OCI-LY7 (cell line): ENCODE results near the gene HEATR5A. TPM values are rescaled to one million over a fixed set of nuclear protein-coding genes. Genes with fewer than 3 reads are reported as not detected.
"Not testable (repeated sequence)": the region's sequence is repeated elsewhere in the genome, so short reads cannot be mapped to it uniquely, and the experiment has no call there.

ENCODE experiments used
- BruUV-seq: library from RNA; stranded (reverse); fragments of 400-500 nt; replicated peaks from 2 replicates; lab custom pipeline; 2021; lab: Mats Ljungman, UMichigan
- CTCF ChIA-PET: fragments of 300-600 bp; sonication (Branson Sonifier 250); formaldehyde crosslinking; loops from one replicate; lab custom pipeline; 2022; ENCODE audit warnings: antibody characterized with exemption; ENCODE audit not compliant: unreplicated experiment; lab: Charles Lee
- POLR2A ChIA-PET: fragments of 300-600 bp; sonication (Branson Sonifier 250); formaldehyde crosslinking; loops from one replicate; lab custom pipeline; 2022; ENCODE audit warnings: antibody characterized with exemption; lab: Charles Lee
- DNase-seq: peaks from one replicate; pipeline ENCODE4 v3.0.0-alpha.2; 2015; ENCODE audit warnings: low spot score
- H2AFZ ChIP-seq: fragments of 200-600 bp; sonication (generic), shearing (Covaris generic); 2 replicates; pipeline ENCODE4 v1.6.1; 2014; ENCODE audit warnings: mild to moderate bottlenecking, antibody characterized with exemption, low read length, moderate library complexity
- H3K27ac ChIP-seq: fragments of 200-600 bp; sonication (generic); 2 replicates; pipeline ENCODE4 v1.5.1; 2014; ENCODE audit warnings: mixed run types, low read depth, mild to moderate bottlenecking, moderate library complexity, low read length, inconsistent platforms; ENCODE audit not compliant: poor library complexity, severe bottlenecking
- H3K36me3 ChIP-seq: fragments of 200-600 bp; sonication (generic); 2 replicates; pipeline ENCODE4 v1.6.1; 2014; ENCODE audit warnings: mild to moderate bottlenecking, antibody characterized with exemption, low read length, moderate library complexity, mixed read lengths; ENCODE audit not compliant: insufficient read depth
- H3K4me1 ChIP-seq: fragments of 200-600 bp; sonication (generic); 2 replicates; pipeline ENCODE4 v1.5.1; 2014; ENCODE audit warnings: mild to moderate bottlenecking, low read length; ENCODE audit not compliant: insufficient read depth, poor library complexity, severe bottlenecking
- H3K4me2 ChIP-seq: fragments of 200-600 bp; sonication (generic); 2 replicates; pipeline ENCODE4 v1.6.1; 2014; ENCODE audit warnings: mild to moderate bottlenecking, low read length
- H3K4me3 ChIP-seq: fragments of 200-600 bp; sonication (generic); 2 replicates; pipeline ENCODE4 v1.5.1; 2014; ENCODE audit warnings: mild to moderate bottlenecking, low read depth, low read length; ENCODE audit not compliant: poor library complexity, severe bottlenecking
- H3K79me2 ChIP-seq: fragments of 200-600 bp; sonication (generic); 2 replicates; pipeline ENCODE4 v1.6.1; 2016; ENCODE audit warnings: low read depth, mild to moderate bottlenecking, low read length, moderate library complexity, mixed read lengths; ENCODE audit not compliant: insufficient read depth
- H3K9me2 ChIP-seq: fragments of 200-600 bp; sonication (generic); 2 replicates; pipeline ENCODE4 v1.6.1; 2016; ENCODE audit warnings: mild to moderate bottlenecking, low read length, mixed read lengths; ENCODE audit not compliant: insufficient read depth
- H3K9me3 ChIP-seq: fragments of 200-600 bp; sonication (generic); 2 replicates; pipeline ENCODE4 v1.6.1; 2014; ENCODE audit warnings: mild to moderate bottlenecking, mixed run types, low read length, mixed read lengths
- H4K20me1 ChIP-seq: fragments of 200-600 bp; sonication (generic); 2 replicates; pipeline ENCODE4 v1.6.1; 2014; ENCODE audit warnings: mild to moderate bottlenecking, antibody characterized with exemption, low read length, moderate library complexity, mixed read lengths; ENCODE audit not compliant: insufficient read depth
- CTCF ChIP-seq: fragments of 200-600 bp; sonication (generic); conservative IDR thresholded peaks from 2 replicates; pipeline ENCODE4 v1.5.1; 2014; ENCODE audit warnings: mild to moderate bottlenecking, antibody characterized with exemption, low read length, moderate library complexity, mixed read lengths
- EZH2phosphoT487 ChIP-seq: fragments of 200-600 bp; sonication (generic); IDR thresholded peaks from 2 replicates; pipeline ENCODE4 v1.6.1; 2018; ENCODE audit warnings: low read depth, borderline replicate concordance, mild to moderate bottlenecking, mixed run types, antibody characterized with exemption, low read length, moderate library complexity, mixed read lengths
- intact Hi-C: fragments of 100-400 bp; cut with micrococcal nuclease; formaldehyde crosslinking; loops from one replicate; pipeline ENCODE4 v1.10.0; 2022; ENCODE audit not compliant: unreplicated experiment
- total RNA-seq, 2 experiments: library from RNA; depleted of rRNA in 1 of 2; stranded (reverse); fragments of >200 nt in 1 of 2; shearing (Covaris generic) in 1 of 2; gene quantifications; 2 replicates each; pipeline ENCODE4 v1.2.3, GENCODE V29; 2014 to 2022

The HEATR5A gene
- total RNA-seq, 2 experiments from 2014 or later, result 12.0 to 16.2 TPM

GRCh38 chr14:31363331-31364073, 56.8 kb downstream of the HEATR5A start:
- no peak for TF ChIP-seq EZH2phosphoT487
- no peak for TF ChIP-seq CTCF
- no TSS peak for BruUV-seq
- no peaks in the 10 kb centered on the region; the same call in 1 of the 2 replicates for H3K36me3 ChIP-seq
- no peak overlapping the region for H3K4me2 ChIP-seq
- no peak for DNase-seq
- no peaks in the 10 kb centered on the region for H3K79me2 ChIP-seq
- no peak overlapping the region for H3K4me3 ChIP-seq
- H4K20me1 ChIP-seq, result no peaks in the 10 kb centered on the region
- no peak overlapping the region for H3K27ac ChIP-seq
- H3K4me1 ChIP-seq, result no peaks in the 10 kb centered on the region
- CTCF ChIA-PET, result no interaction called here
- no peak overlapping the region for H2AFZ ChIP-seq
- intact Hi-C loops, result no loop called here
- no peaks in the 10 kb centered on the region for H3K9me3 ChIP-seq
- H3K9me2 ChIP-seq, result no peaks in the 10 kb centered on the region
- POLR2A ChIA-PET, result interaction anchor here (0.6 to 1.6 kb wide), 9 partner anchors 13 to 669 kb away, joined by 3 to 5 read pairs (median 3); no protein-coding TSS in a partner anchor

- intact Hi-C loops, result no loop called here
- Histone ChIP-seq H3K9me2 (no peaks in the 10 kb centered on the region), H3K4me1 (no peaks in the 10 kb centered on the region), H3K79me2 (no peaks in the 10 kb centered on the region), H3K4me3 (no peak overlapping the region), H3K4me2 (no peak overlapping the region), H4K20me1 (no peaks in the 10 kb centered on the region), H2AFZ (no peak overlapping the region), H3K27ac (no peak overlapping the region), H3K9me3 (no peaks in the 10 kb centered on the region), H3K36me3 (no peaks in the 10 kb centered on the region; the same call in 1 of the 2 replicates)
- ChIA-PET CTCF (no interaction called here), POLR2A (interaction anchor here (0.6 to 1.6 kb wide), 8 partner anchors 14 to 640 kb away, joined by 3 to 4 read pairs (median 3); no protein-coding TSS in a partner anchor)
- TF ChIP-seq CTCF, result no peak
- no peak for TF ChIP-seq EZH2phosphoT487
- no TSS peak for BruUV-seq
- DNase-seq, result no peak
Observed at GRCh38 chr14:31362746-31363145, 57.6 kb downstream of the HEATR5A start.

- POLR2A ChIA-PET, H4K20me1 ChIP-seq, CTCF ChIA-PET, H3K4me2 ChIP-seq, H3K36me3 ChIP-seq, DNase-seq, H3K9me2 ChIP-seq, H3K4me3 ChIP-seq, H3K79me2 ChIP-seq, H3K4me1 ChIP-seq, H2AFZ ChIP-seq, H3K27ac ChIP-seq, BruUV-seq, intact Hi-C loops, H3K9me3 ChIP-seq: not testable (repeated sequence)
Observed at GRCh38 chr14:31361761-31362160, 58.6 kb downstream of the HEATR5A start.
